GM19043 (cell line): ENCODE data around the gene OSBPL10.

Source experiments
- ATAC-seq: cut with Tn5 transposase; IDR thresholded peaks from one replicate; pipeline ENCODE4 v1.9.1; 2021; ENCODE audit warnings: low read depth; ENCODE audit not compliant: unreplicated experiment

OSBPL10 gene

GRCh38 chr3:31760654-31761053 is 220.4 kb downstream of the OSBPL10 start:
- ATAC-seq = no peak

GRCh38 chr3:31758322-31758965 is 222.6 kb downstream of the OSBPL10 start:
- no peak for ATAC-seq

- no peak for ATAC-seq
Measured at GRCh38 chr3:31755926-31756658, 225.0 kb downstream of the OSBPL10 start.

GRCh38 chr3:31754575-31755278 is 226.3 kb downstream of the OSBPL10 start:
- peak; percentile 87 for ATAC-seq

GRCh38 chr3:31753050-31753425 is 228.0 kb downstream of the OSBPL10 start:
- no peak for ATAC-seq

GRCh38 chr3:31752305-31753049 is 228.6 kb downstream of the OSBPL10 start:
- ATAC-seq = no peak

GRCh38 chr3:31750341-31750740 is 230.7 kb downstream of the OSBPL10 start:
- ATAC-seq = no peak

GRCh38 chr3:31748933-31749295 is 232.1 kb downstream of the OSBPL10 start:
- ATAC-seq = no peak

GRCh38 chr3:31748281-31748932 is 232.7 kb downstream of the OSBPL10 start:
- no peak for ATAC-seq

- ATAC-seq = no peak
Measured at GRCh38 chr3:31747785-31748184, 233.3 kb downstream of the OSBPL10 start.

- ATAC-seq = no peak
Measured at GRCh38 chr3:31744913-31745312, 236.1 kb downstream of the OSBPL10 start.

GRCh38 chr3:31743331-31744089 is 237.6 kb downstream of the OSBPL10 start:
- ATAC-seq = no peak

- no peak for ATAC-seq
Measured at GRCh38 chr3:31740397-31740796, 240.7 kb downstream of the OSBPL10 start.

- no peak for ATAC-seq
Measured at GRCh38 chr3:31738412-31738811, 242.7 kb downstream of the OSBPL10 start.

- ATAC-seq = no peak
Measured at GRCh38 chr3:31735667-31736066, 245.4 kb downstream of the OSBPL10 start.

- ATAC-seq = no peak
Measured at GRCh38 chr3:31733234-31733667, 247.8 kb downstream of the OSBPL10 start.

GRCh38 chr3:31732548-31732947 is 248.5 kb downstream of the OSBPL10 start:
- no peak for ATAC-seq

GRCh38 chr3:31729573-31729972 is 251.5 kb downstream of the OSBPL10 start:
- no peak for ATAC-seq

- no peak for ATAC-seq
Measured at GRCh38 chr3:31729082-31729481, 252.0 kb downstream of the OSBPL10 start.

GRCh38 chr3:31728403-31728802 is 252.7 kb downstream of the OSBPL10 start:
- no peak for ATAC-seq
